HepG2 (cell line): ENCODE measurements around the gene SERTAD3. TPM values are rescaled to one million over a fixed set of nuclear protein-coding genes. Genes with fewer than 3 reads are reported as not detected.

Experiments used
- ARID4A ChIP-seq: sonication (generic); formaldehyde crosslinking; IDR thresholded peaks from 2 replicates; pipeline ENCODE4 v1.5.0; 2020; ENCODE audit warnings: mild to moderate bottlenecking, missing genetic modification reagents, borderline replicate concordance
- CHD4 ChIP-seq: fragments of 200-600 bp; sonication (generic); IDR thresholded peaks from 2 replicates; pipeline ENCODE4 v1.7.0; 2017; ENCODE audit warnings: mild to moderate bottlenecking, low read length, borderline replicate concordance
- DRAP1 ChIP-seq: IDR thresholded peaks from 2 replicates; pipeline ENCODE4 v1.6.1; 2016; ENCODE audit warnings: missing genetic modification reagents, missing compliant biosample characterization
- HDAC1 ChIP-seq: sonication (generic); formaldehyde crosslinking; IDR thresholded peaks from 2 replicates; pipeline ENCODE4 v1.5.1; 2020; ENCODE audit warnings: mild to moderate bottlenecking, missing genetic modification reagents
- HOXA7 ChIP-seq: sonication (generic); formaldehyde crosslinking; IDR thresholded peaks from 2 replicates; pipeline ENCODE4 v1.8.1; 2022; ENCODE audit warnings: mild to moderate bottlenecking, missing genetic modification reagents, moderate library complexity
- MLLT10 ChIP-seq: sonication (generic); formaldehyde crosslinking; IDR thresholded peaks from 2 replicates; pipeline ENCODE4 v1.4.0; 2020; ENCODE audit warnings: missing genetic modification reagents
- NCOR1 ChIP-seq: fragments of 200-600 bp; sonication (generic); IDR thresholded peaks from 2 replicates; pipeline ENCODE4 v1.7.0; 2017; ENCODE audit warnings: antibody characterized with exemption, low read length, borderline replicate concordance
- POLR2A ChIP-seq, 2 experiments: IDR thresholded peaks; 2 replicates each; pipeline ENCODE4 v1.6.1; 2011; ENCODE audit warnings: low read depth in 2 of 2, low read length in 2 of 2, mild to moderate bottlenecking in 1 of 2, moderate library complexity in 1 of 2; ENCODE audit not compliant: insufficient read depth in 1 of 2
- ZFX ChIP-seq: sonication (generic); formaldehyde crosslinking; IDR thresholded peaks from 2 replicates; pipeline ENCODE4 v1.4.0; 2020; ENCODE audit warnings: mild to moderate bottlenecking, low read depth, missing genetic modification reagents, moderate library complexity
- ZNF629 ChIP-seq: sonication (generic); formaldehyde crosslinking; conservative IDR thresholded peaks from 2 replicates; pipeline ENCODE4 v1.5.0; 2020; ENCODE audit warnings: missing genetic modification reagents
- ZSCAN21 ChIP-seq: sonication (generic); formaldehyde crosslinking; IDR thresholded peaks from 2 replicates; pipeline ENCODE4 v1.8.0; 2022; ENCODE audit warnings: mild to moderate bottlenecking, missing genetic modification reagents, moderate library complexity, borderline replicate concordance
- polyA plus RNA-seq, 8 experiments: library from polyadenylated mRNA; depleted of rRNA in 3 of 8; stranded (reverse) in 7 of 8; unstranded in 1 of 8; fragments of >200 nt; fragmentation: Illumina TruSeq in 4 of 8; extraction: Trizol in 4 of 8; gene quantifications; 2 replicates each; pipeline versions ENCODE4 v1.2.1 to v1.2.3, GENCODE V29; 2011 to 2016; ENCODE audit warnings: low read depth in 4 of 8, missing spikeins in 1 of 8, mixed read lengths in 1 of 8; ENCODE audit not compliant: insufficient read depth in 1 of 8
- total RNA-seq, 5 experiments: library from RNA; depleted of rRNA; stranded (reverse); fragments of >200 nt; fragmentation: Illumina TruSeq; extraction: Trizol; gene quantifications; 2 replicates each; pipeline ENCODE4 v1.2.3, GENCODE V29; 2016; ENCODE audit warnings: low read depth in 1 of 5
- TF ChIP-seq, protein P1 (sequence below): sonication (generic); formaldehyde crosslinking; IDR thresholded peaks from 2 replicates; pipeline ENCODE4 v1.4.0; 2020; ENCODE audit warnings: missing genetic modification reagents
- TF ChIP-seq, protein P2 (sequence below): sonication (generic); formaldehyde crosslinking; IDR thresholded peaks from 2 replicates; pipeline ENCODE4 v1.4.0; 2020; ENCODE audit warnings: mild to moderate bottlenecking, low read depth, missing genetic modification reagents
- TF ChIP-seq, protein P3 (sequence below): IDR thresholded peaks from 2 replicates; pipeline ENCODE4 v1.6.1; 2016
- TF ChIP-seq, protein P4 (sequence below): sonication (generic); formaldehyde crosslinking; IDR thresholded peaks from 2 replicates; pipeline ENCODE4 v1.4.0; 2020; ENCODE audit warnings: missing genetic modification reagents
- TF ChIP-seq, protein P5 (sequence below): IDR thresholded peaks from 2 replicates; pipeline ENCODE4 v1.6.1; 2016

The SERTAD3 gene
- total and polyA plus RNA-seq, 2 of the 13 experiments (the other 11 are each of a cell fraction or from before 2014, with no cell fraction given), result 9.6 to 16.9 TPM

DNA sequence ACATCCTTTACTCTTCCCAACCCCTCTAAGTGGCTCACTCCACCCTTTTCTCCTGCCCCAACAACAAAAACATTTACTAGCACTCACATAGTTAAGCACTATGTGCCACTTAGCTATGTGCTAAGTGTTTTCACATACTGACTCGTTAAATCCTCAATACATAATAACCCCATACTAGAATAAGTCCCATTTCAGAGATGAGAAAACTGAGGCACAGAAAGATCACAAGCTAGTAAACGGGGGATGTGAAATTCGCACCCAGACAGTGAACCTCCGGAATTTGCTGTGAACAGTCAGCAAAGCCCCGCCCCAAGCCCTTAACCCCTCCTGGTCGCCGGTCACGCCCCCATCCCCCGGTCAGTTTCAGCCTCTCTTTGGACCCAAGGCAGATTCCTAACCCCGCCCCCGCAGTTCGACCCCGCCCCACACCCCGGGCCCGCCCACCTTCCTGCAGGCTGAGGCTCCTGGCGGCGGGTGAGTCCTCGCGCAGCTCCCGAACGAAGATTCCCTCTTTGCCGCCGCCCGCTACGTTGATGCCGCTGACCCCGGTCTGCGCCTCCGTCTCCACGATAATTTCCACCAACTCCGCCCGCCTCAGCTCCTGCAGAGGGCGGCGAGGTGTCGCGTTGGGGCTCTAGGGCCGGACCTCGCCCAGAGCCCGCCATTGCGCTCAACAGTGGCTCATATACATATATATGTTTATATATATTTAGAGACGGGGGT is 40.7 kb downstream of the SERTAD3 start (continued):
- no peak for TF ChIP-seq ARID4A (CRISPR knock-in tag)
- peak; percentile 36 for TF ChIP-seq HDAC1
- TF ChIP-seq CHD4, result peak; percentile 98; the same call in 1 of the 2 replicates
- TF ChIP-seq POLR2A (IDR thresholded peaks at IDR 0.05; ENCODE audit: insufficient read depth in 1 of 2, low read depth in 2 of 2, low read length in 2 of 2), result peak in 1 of 2 experiments; percentile 52; a peak in 1 of 4 replicates
- TF ChIP-seq DRAP1 (CRISPR knock-in tag), result no peak
- no peak for TF ChIP-seq MLLT10 (CRISPR knock-in tag)
- TF ChIP-seq ZFX, result peak; percentile 65
- 0 out of 2 replicates have a peak, but pooled peaks have one; percentile 49 for TF ChIP-seq ZSCAN21
- TF ChIP-seq, protein P1, sequence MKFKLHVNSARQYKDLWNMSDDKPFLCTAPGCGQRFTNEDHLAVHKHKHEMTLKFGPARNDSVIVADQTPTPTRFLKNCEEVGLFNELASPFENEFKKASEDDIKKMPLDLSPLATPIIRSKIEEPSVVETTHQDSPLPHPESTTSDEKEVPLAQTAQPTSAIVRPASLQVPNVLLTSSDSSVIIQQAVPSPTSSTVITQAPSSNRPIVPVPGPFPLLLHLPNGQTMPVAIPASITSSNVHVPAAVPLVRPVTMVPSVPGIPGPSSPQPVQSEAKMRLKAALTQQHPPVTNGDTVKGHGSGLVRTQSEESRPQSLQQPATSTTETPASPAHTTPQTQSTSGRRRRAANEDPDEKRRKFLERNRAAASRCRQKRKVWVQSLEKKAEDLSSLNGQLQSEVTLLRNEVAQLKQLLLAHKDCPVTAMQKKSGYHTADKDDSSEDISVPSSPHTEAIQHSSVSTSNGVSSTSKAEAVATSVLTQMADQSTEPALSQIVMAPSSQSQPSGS (CRISPR knock-in tag), result no peak
- no peak for TF ChIP-seq HOXA7 (CRISPR knock-in tag)
- peak; percentile 51; the same call in 1 of the 2 replicates for TF ChIP-seq NCOR1
- TF ChIP-seq ZNF629 (CRISPR knock-in tag), result peak; percentile 99
- TF ChIP-seq, protein P2, sequence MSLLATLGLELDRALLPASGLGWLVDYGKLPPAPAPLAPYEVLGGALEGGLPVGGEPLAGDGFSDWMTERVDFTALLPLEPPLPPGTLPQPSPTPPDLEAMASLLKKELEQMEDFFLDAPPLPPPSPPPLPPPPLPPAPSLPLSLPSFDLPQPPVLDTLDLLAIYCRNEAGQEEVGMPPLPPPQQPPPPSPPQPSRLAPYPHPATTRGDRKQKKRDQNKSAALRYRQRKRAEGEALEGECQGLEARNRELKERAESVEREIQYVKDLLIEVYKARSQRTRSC, result no peak
- TF ChIP-seq, protein P3, sequence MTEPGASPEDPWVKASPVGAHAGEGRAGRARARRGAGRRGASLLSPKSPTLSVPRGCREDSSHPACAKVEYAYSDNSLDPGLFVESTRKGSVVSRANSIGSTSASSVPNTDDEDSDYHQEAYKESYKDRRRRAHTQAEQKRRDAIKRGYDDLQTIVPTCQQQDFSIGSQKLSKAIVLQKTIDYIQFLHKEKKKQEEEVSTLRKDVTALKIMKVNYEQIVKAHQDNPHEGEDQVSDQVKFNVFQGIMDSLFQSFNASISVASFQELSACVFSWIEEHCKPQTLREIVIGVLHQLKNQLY (CRISPR knock-in tag), result no peak
- TF ChIP-seq, protein P4, sequence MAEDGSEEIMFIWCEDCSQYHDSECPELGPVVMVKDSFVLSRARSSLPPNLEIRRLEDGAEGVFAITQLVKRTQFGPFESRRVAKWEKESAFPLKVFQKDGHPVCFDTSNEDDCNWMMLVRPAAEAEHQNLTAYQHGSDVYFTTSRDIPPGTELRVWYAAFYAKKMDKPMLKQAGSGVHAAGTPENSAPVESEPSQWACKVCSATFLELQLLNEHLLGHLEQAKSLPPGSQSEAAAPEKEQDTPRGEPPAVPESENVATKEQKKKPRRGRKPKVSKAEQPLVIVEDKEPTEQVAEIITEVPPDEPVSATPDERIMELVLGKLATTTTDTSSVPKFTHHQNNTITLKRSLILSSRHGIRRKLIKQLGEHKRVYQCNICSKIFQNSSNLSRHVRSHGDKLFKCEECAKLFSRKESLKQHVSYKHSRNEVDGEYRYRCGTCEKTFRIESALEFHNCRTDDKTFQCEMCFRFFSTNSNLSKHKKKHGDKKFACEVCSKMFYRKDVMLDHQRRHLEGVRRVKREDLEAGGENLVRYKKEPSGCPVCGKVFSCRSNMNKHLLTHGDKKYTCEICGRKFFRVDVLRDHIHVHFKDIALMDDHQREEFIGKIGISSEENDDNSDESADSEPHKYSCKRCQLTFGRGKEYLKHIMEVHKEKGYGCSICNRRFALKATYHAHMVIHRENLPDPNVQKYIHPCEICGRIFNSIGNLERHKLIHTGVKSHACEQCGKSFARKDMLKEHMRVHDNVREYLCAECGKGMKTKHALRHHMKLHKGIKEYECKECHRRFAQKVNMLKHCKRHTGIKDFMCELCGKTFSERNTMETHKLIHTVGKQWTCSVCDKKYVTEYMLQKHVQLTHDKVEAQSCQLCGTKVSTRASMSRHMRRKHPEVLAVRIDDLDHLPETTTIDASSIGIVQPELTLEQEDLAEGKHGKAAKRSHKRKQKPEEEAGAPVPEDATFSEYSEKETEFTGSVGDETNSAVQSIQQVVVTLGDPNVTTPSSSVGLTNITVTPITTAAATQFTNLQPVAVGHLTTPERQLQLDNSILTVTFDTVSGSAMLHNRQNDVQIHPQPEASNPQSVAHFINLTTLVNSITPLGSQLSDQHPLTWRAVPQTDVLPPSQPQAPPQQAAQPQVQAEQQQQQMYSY (CRISPR knock-in tag), result peak; percentile 74
- TF ChIP-seq, protein P5, sequence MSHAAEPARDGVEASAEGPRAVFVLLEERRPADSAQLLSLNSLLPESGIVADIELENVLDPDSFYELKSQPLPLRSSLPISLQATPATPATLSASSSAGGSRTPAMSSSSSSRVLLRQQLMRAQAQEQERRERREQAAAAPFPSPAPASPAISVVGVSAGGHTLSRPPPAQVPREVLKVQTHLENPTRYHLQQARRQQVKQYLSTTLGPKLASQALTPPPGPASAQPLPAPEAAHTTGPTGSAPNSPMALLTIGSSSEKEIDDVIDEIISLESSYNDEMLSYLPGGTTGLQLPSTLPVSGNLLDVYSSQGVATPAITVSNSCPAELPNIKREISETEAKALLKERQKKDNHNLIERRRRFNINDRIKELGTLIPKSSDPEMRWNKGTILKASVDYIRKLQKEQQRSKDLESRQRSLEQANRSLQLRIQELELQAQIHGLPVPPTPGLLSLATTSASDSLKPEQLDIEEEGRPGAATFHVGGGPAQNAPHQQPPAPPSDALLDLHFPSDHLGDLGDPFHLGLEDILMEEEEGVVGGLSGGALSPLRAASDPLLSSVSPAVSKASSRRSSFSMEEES (CRISPR knock-in tag), result no peak
